Adipose tissue (tissue), 3 donors: ENCODE measurements around the gene HAAO. TPM values are rescaled to one million over a fixed set of nuclear protein-coding genes. Genes with fewer than 3 reads are reported as not detected.

Experiments
- H3K27ac ChIP-seq: one replicate; pipeline ENCODE4 v1.5.1; 2013; ENCODE audit warnings: low read depth, low read length
- WGBS, 3 donors: extraction: QIAGEN DNeasy Blood & Tissue Kit; methylation state at CpG; one replicate each; pipeline ENCODE4 v1.1.7; 2013; 5-methylcytosine and 5-hydroxymethylcytosine counted together
- polyA plus RNA-seq, 3 donors: library from polyadenylated mRNA; stranded (reverse); fragments of 200-250 nt; gene quantifications; one replicate each; pipeline ENCODE4 v1.2.3, GENCODE V29; 2013
- donor health status: healthy with polysubstance abuse.
- donor health status: Bipolar disorder and iron deficiency.
- donor health status: healthy.

Gene HAAO
- polyA plus RNA-seq, 3 donors: 4.2 to 12.5 (median 10.9) TPM

- 91 to 98% (median 96%) methylated on average over 3 of the region's 3 CpGs for WGBS, 3 donors
- H3K27ac ChIP-seq: no peak overlapping the region
These were observed 14.2 kb downstream of the HAAO start for GRCh38 chr2:42777883-42778805.

- WGBS, 3 donors: 55 to 80% (median 59%) methylated on average over 3 of the region's 3 CpGs
- no peak overlapping the region for H3K27ac ChIP-seq
These were observed 16.6 kb downstream of the HAAO start for GRCh38 chr2:42775810-42776209.

- 66 to 87% (median 74%) methylated on average over 2 of the region's 2 CpGs for WGBS, 3 donors
- no peak overlapping the region for H3K27ac ChIP-seq
These were observed 17.2 kb downstream of the HAAO start for GRCh38 chr2:42775186-42775585.

GRCh38 chr2:42771546-42772153, 20.7 kb downstream of the HAAO start:
- H3K27ac ChIP-seq: no peak overlapping the region
- WGBS, 3 donors: 89 to 92% (median 91%) methylated on average over 5 of the region's 5 CpGs

GRCh38 chr2:42770288-42771131, 21.9 kb downstream of the HAAO start:
- H3K27ac ChIP-seq: no peak overlapping the region
- WGBS, 3 donors: 74 to 80% (median 78%) methylated on average over 19 of the region's 19 CpGs

GRCh38 chr2:42769583-42770287, 22.6 kb downstream of the HAAO start:
- 95 to 97% (median 96%) methylated on average over 10 of the region's 10 CpGs for WGBS, 3 donors
- no peak overlapping the region for H3K27ac ChIP-seq

GRCh38 chr2:42768706-42769256, 23.6 kb downstream of the HAAO start:
- H3K27ac ChIP-seq: no peak overlapping the region
- 61 to 65% (median 64%) methylated on average over 3 of the region's 3 CpGs for WGBS, 3 donors

- no peak overlapping the region for H3K27ac ChIP-seq
- WGBS, 3 donors: 81 to 87% (median 84%) methylated on average over 14 of the region's 14 CpGs
These were observed 24.3 kb downstream of the HAAO start for GRCh38 chr2:42767899-42768705.

- WGBS, 3 donors: 88 to 93% (median 91%) methylated on average over 16 of the region's 16 CpGs
- no peak overlapping the region for H3K27ac ChIP-seq
These were observed 25.1 kb downstream of the HAAO start for GRCh38 chr2:42767080-42767898.

GRCh38 chr2:42765686-42766085, 26.7 kb downstream of the HAAO start:
- 94 to 95% (median 95%) methylated on average over 9 of the region's 9 CpGs for WGBS, 3 donors
- H3K27ac ChIP-seq: no peak overlapping the region

- 87 to 97% (median 90%) methylated on average over 2 of the region's 2 CpGs for WGBS, 3 donors
- H3K27ac ChIP-seq: no peak overlapping the region
These were observed 27.5 kb downstream of the HAAO start for GRCh38 chr2:42764901-42765300.

GRCh38 chr2:42764096-42764495, 28.3 kb downstream of the HAAO start, which contains the start of gene OXER1:
OXER1 (minus strand) TSS chr2:42764135; CDS start chr2:42764062, 73 bp downstream.
- WGBS, 3 donors: 46 to 64% (median 55%) methylated on average over 5 of the region's 5 CpGs
- H3K27ac ChIP-seq: no peak within 1 kb of the TSS

GRCh38 chr2:42762823-42763804, 29.3 kb downstream of the HAAO start:
- 91 to 96% (median 93%) methylated on average over 43 to 45 of the region's 45 CpGs for WGBS, 3 donors
- no peak overlapping the region for H3K27ac ChIP-seq

GRCh38 chr2:42762155-42762554, 30.2 kb downstream of the HAAO start:
- WGBS, 3 donors: 84 to 95% (median 94%) methylated on average over 5 of the region's 5 CpGs
- H3K27ac ChIP-seq: no peak overlapping the region

- H3K27ac ChIP-seq: no peak overlapping the region
- WGBS, 3 donors: 90 to 96% (median 94%) methylated on average over 9 of the region's 9 CpGs
These were observed 30.8 kb downstream of the HAAO start for GRCh38 chr2:42761554-42761953.
